ENCODE measurements around the gene BFSP2.

BFSP2 gene

GRCh38 chr3:133400006-133400515, at the start of gene BFSP2:
Gene BFSP2, plus strand, starts transcription at chr3:133400056. Its CDS starts 28 bp downstream, at chr3:133400084.
- Histone ChIP-seq H3K27me3 (replicated peaks) (no peaks in the 10 kb centered on the region), H3K4me3 (ENCODE audit: low read depth, low read length) (no peak within 1 kb of the TSS)
- no peak for TF ChIP-seq CTCF (IDR thresholded peaks at IDR 0.05; ENCODE audit: low read depth, low read length, missing control alignments)

GRCh38 chr3:133354721-133355120, 45.1 kb upstream of the BFSP2 start:
- TF ChIP-seq CTCF (IDR thresholded peaks at IDR 0.05; ENCODE audit: low read depth, low read length, missing control alignments) = no peak
- DNase-seq = no peak
- Histone ChIP-seq H3K36me3 (replicated peaks) (no peaks in the 10 kb centered on the region), H3K4me3 (ENCODE audit: low read depth, low read length) (no peak overlapping the region), H3K27me3 (replicated peaks) (no peaks in the 10 kb centered on the region), H3K27ac (no peak overlapping the region)
- in situ Hi-C loops (cut with HindIII; ENCODE audit: low pct_ligation_motif_present, low sequenced_read_pairs) = no loop called here

More at GRCh38 chr3:133400006-133400515, at the start of gene BFSP2:
- DNase-seq = no peak
- H3K36me3 ChIP-seq (replicated peaks) = no peaks in the 10 kb centered on the region
- no peak within 1 kb of the TSS for H3K27ac ChIP-seq
- in situ Hi-C loops (cut with HindIII; ENCODE audit: low pct_ligation_motif_present, low sequenced_read_pairs) = no loop called here

GRCh38 chr3:133360476-133360875, 39.4 kb upstream of the BFSP2 start:
- DNase-seq = no peak
- no peak overlapping the region for H3K4me3 ChIP-seq (ENCODE audit: low read depth, low read length)
- no peaks in the 10 kb centered on the region for H3K27me3 ChIP-seq (replicated peaks)
- TF ChIP-seq CTCF (IDR thresholded peaks at IDR 0.05; ENCODE audit: low read depth, low read length, missing control alignments) = no peak
- H3K27ac ChIP-seq = no peak overlapping the region
- in situ Hi-C loops (cut with HindIII; ENCODE audit: low pct_ligation_motif_present, low sequenced_read_pairs) = no loop called here
- H3K36me3 ChIP-seq (replicated peaks) = no peaks in the 10 kb centered on the region

- no peak overlapping the region for H3K27ac ChIP-seq
- H3K27me3 ChIP-seq (replicated peaks) = no peaks in the 10 kb centered on the region
- no peak for DNase-seq
- no peak for TF ChIP-seq CTCF (IDR thresholded peaks at IDR 0.05; ENCODE audit: low read depth, low read length, missing control alignments)
- H3K4me3 ChIP-seq (ENCODE audit: low read depth, low read length) = no peak overlapping the region
- H3K36me3 ChIP-seq (replicated peaks) = no peaks in the 10 kb centered on the region
- in situ Hi-C loops (cut with HindIII; ENCODE audit: low pct_ligation_motif_present, low sequenced_read_pairs) = no loop called here
Observed at GRCh38 chr3:133361011-133361410, 38.8 kb upstream of the BFSP2 start.

GRCh38 chr3:133361435-133361834, 38.4 kb upstream of the BFSP2 start:
- Histone ChIP-seq H3K27ac (no peak overlapping the region), H3K36me3 (replicated peaks) (no peaks in the 10 kb centered on the region), H3K27me3 (replicated peaks) (no peaks in the 10 kb centered on the region), H3K4me3 (ENCODE audit: low read depth, low read length) (no peak overlapping the region)
- no peak for DNase-seq
- in situ Hi-C loops (cut with HindIII; ENCODE audit: low pct_ligation_motif_present, low sequenced_read_pairs) = no loop called here
- no peak for TF ChIP-seq CTCF (IDR thresholded peaks at IDR 0.05; ENCODE audit: low read depth, low read length, missing control alignments)

- no peaks in the 10 kb centered on the region for H3K36me3 ChIP-seq (replicated peaks)
- no peaks in the 10 kb centered on the region for H3K27me3 ChIP-seq (replicated peaks)
- in situ Hi-C loops (cut with HindIII; ENCODE audit: low pct_ligation_motif_present, low sequenced_read_pairs) = no loop called here
- no peak overlapping the region for H3K4me3 ChIP-seq (ENCODE audit: low read depth, low read length)
- H3K27ac ChIP-seq = no peak overlapping the region
- no peak for TF ChIP-seq CTCF (IDR thresholded peaks at IDR 0.05; ENCODE audit: low read depth, low read length, missing control alignments)
- DNase-seq = no peak
Observed at GRCh38 chr3:133362539-133362938, 37.3 kb upstream of the BFSP2 start.
